Vagina (tissue), 2 donors: Measurements from ENCODE around the gene HSPA12A.

ENCODE experiments used
- CTCF ChIP-seq, 3 experiments: fragments of 450-650 bp in 2 of 3; fragments of 200-600 bp in 1 of 3; sonication (generic) in 1 of 3; IDR thresholded peaks; one replicate each; pipeline ENCODE4 v1.5.1; 2017 to 2019; ENCODE audit warnings: antibody characterized with exemption in 3 of 3, mild to moderate bottlenecking in 2 of 3, moderate library complexity in 2 of 3
- POLR2A ChIP-seq, 2 donors: fragments of 450-650 bp; IDR thresholded peaks; one replicate each; pipeline ENCODE4 v1.6.1; 2017; ENCODE audit warnings: antibody characterized with exemption in 2 of 2, mild to moderate bottlenecking in 2 of 2, moderate library complexity in 2 of 2

GRCh38 chr10:116721547-116722392 lies 20.6 kb downstream of the HSPA12A start:
- no peak for TF ChIP-seq POLR2A (IDR thresholded peaks at IDR 0.05)
- TF ChIP-seq CTCF (IDR thresholded peaks at IDR 0.05): no peak
